Measurements from ENCODE around the gene GOLGA6B.
"Not testable (repeated sequence)": the region's sequence is repeated elsewhere in the genome, so short reads cannot be mapped to it uniquely, and the experiment has no call there.

The GOLGA6B gene

GRCh38 chr15:72629068-72629570, 25.4 kb upstream of the GOLGA6B start:
- H3K36me3 ChIP-seq (ENCODE audit: insufficient read depth, low read length); H3K4me3 ChIP-seq; DNase-seq (ENCODE audit: low read depth, low spot score); H3K27ac ChIP-seq; H3K9me3 ChIP-seq (ENCODE audit: low read depth, low read length); H3K9ac ChIP-seq (ENCODE audit: insufficient read length): not testable (repeated sequence)

DNA sequence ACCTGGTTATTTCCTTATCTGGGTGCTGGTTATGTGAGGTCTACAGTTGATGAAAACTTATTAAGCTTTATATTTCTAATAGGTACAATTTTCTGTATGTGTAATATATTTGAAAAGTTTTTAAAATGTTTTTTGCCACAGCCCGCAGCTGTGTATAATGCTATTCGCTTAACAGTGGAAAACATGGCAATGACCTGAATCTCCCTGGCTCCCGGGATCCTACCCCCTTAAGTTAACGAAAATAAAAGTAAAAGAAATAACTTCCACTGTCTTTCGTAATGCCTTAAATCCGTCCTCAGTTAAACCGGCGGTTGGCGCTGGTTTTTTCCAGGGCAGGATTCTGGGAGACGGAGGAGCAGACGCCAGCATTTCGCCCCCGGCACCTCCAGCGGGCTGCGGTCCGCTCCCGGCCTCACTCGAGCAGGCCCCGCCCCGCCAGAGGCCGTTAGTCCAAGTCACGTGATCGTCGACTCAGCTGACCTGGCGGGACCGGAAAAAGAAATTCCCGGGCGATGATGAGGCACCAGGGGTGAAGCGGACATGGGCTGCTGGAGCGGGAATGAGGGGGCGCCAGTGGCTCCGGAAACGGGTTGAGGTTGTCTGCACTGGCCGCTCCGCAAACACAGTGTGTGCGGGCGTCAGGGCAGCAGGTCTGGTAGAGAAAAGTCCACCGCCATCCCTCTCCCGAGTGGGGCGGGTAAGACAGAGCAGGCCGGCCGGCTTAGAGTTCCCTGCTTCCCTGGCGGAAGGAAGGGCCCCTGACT, 17.8 kb upstream of the GOLGA6B start:
- DNase-seq (ENCODE audit: low read depth, low spot score); H3K9ac ChIP-seq (ENCODE audit: insufficient read length); H3K36me3 ChIP-seq (ENCODE audit: insufficient read depth, low read length); H3K9me3 ChIP-seq (ENCODE audit: low read depth, low read length); H3K4me3 ChIP-seq; H3K27ac ChIP-seq: not testable (repeated sequence)

- H3K4me3 ChIP-seq; H3K36me3 ChIP-seq (ENCODE audit: insufficient read depth, low read length); H3K9me3 ChIP-seq (ENCODE audit: low read depth, low read length); H3K27ac ChIP-seq; H3K9ac ChIP-seq (ENCODE audit: insufficient read length); DNase-seq (ENCODE audit: low read depth, low spot score): not testable (repeated sequence)
Measured at GRCh38 chr15:72639759-72640483, 14.6 kb upstream of the GOLGA6B start.

GRCh38 chr15:72642271-72642670, 12.2 kb upstream of the GOLGA6B start:
- not testable (repeated sequence) for DNase-seq (ENCODE audit: low read depth, low spot score); H3K27ac ChIP-seq; H3K4me3 ChIP-seq; H3K36me3 ChIP-seq (ENCODE audit: insufficient read depth, low read length); H3K9me3 ChIP-seq (ENCODE audit: low read depth, low read length); H3K9ac ChIP-seq (ENCODE audit: insufficient read length)

GRCh38 chr15:72648631-72649253, 5.8 kb upstream of the GOLGA6B start:
- not testable (repeated sequence) for DNase-seq (ENCODE audit: low read depth, low spot score); H3K36me3 ChIP-seq (ENCODE audit: insufficient read depth, low read length); H3K27ac ChIP-seq; H3K9ac ChIP-seq (ENCODE audit: insufficient read length); H3K4me3 ChIP-seq; H3K9me3 ChIP-seq (ENCODE audit: low read depth, low read length)

GRCh38 chr15:72656014-72656413, 1.5 kb downstream of the GOLGA6B start:
- H3K9ac ChIP-seq (ENCODE audit: insufficient read length); DNase-seq (ENCODE audit: low read depth, low spot score); H3K4me3 ChIP-seq; H3K36me3 ChIP-seq (ENCODE audit: insufficient read depth, low read length); H3K27ac ChIP-seq; H3K9me3 ChIP-seq (ENCODE audit: low read depth, low read length): not testable (repeated sequence)

GRCh38 chr15:72661081-72661480, 6.6 kb downstream of the GOLGA6B start:
- DNase-seq (ENCODE audit: low read depth, low spot score); H3K27ac ChIP-seq; H3K9ac ChIP-seq (ENCODE audit: insufficient read length); H3K36me3 ChIP-seq (ENCODE audit: insufficient read depth, low read length); H3K9me3 ChIP-seq (ENCODE audit: low read depth, low read length); H3K4me3 ChIP-seq: not testable (repeated sequence)

DNA sequence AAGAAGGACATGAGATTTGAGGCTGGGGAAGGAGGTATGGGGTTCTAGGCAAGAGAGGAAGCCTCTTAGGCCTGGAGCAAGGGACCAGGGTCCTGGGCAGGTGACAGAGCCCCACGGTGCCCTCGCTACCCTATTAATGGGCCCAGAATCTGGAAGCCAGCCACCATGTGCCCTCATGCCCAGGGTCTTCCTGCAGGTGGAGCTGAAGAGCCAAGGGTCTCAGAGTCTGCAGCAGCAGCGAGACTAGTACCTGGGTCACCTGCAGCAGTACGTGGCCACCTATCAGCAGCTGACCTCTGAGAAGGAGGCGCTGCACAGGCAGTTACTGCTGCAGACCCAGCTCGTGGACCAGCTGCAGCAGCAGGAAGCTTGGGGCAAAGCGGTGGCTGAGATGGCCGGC, 9.4 kb downstream of the GOLGA6B start:
- H3K36me3 ChIP-seq (ENCODE audit: insufficient read depth, low read length); H3K9me3 ChIP-seq (ENCODE audit: low read depth, low read length); DNase-seq (ENCODE audit: low read depth, low spot score); H3K4me3 ChIP-seq; H3K9ac ChIP-seq (ENCODE audit: insufficient read length); H3K27ac ChIP-seq: not testable (repeated sequence)

GRCh38 chr15:72665706-72666105, 11.2 kb downstream of the GOLGA6B start:
- DNase-seq (ENCODE audit: low read depth, low spot score); H3K9ac ChIP-seq (ENCODE audit: insufficient read length): not testable (repeated sequence)

GRCh38 chr15:72669803-72670202, 15.3 kb downstream of the GOLGA6B start:
- not testable (repeated sequence) for H3K4me3 ChIP-seq; H3K36me3 ChIP-seq (ENCODE audit: insufficient read depth, low read length); H3K27ac ChIP-seq; H3K9me3 ChIP-seq (ENCODE audit: low read depth, low read length); H3K9ac ChIP-seq (ENCODE audit: insufficient read length); DNase-seq (ENCODE audit: low read depth, low spot score)

More at GRCh38 chr15:72665706-72666105, 11.2 kb downstream of the GOLGA6B start:
- not testable (repeated sequence) for H3K4me3 ChIP-seq; H3K36me3 ChIP-seq (ENCODE audit: insufficient read depth, low read length); H3K27ac ChIP-seq; H3K9me3 ChIP-seq (ENCODE audit: low read depth, low read length)

GRCh38 chr15:72670656-72671352, 16.3 kb downstream of the GOLGA6B start:
- H3K4me3 ChIP-seq; H3K9ac ChIP-seq (ENCODE audit: insufficient read length); H3K9me3 ChIP-seq (ENCODE audit: low read depth, low read length); H3K36me3 ChIP-seq (ENCODE audit: insufficient read depth, low read length); H3K27ac ChIP-seq; DNase-seq (ENCODE audit: low read depth, low spot score): not testable (repeated sequence)
